HL-60 (cell line): ENCODE results near the gene EDRF1.

Experiments used
- DNase-seq, 2 experiments: peaks; one replicate each; pipeline ENCODE4 v3.0.0-alpha.2; 2010 to 2020; ENCODE audit warnings: low read depth in 1 of 2, low spot score in 1 of 2
- H3K27ac ChIP-seq: fragments of 250-450 bp; sonication (Bioruptor Pico); replicated peaks from 2 replicates; pipeline ENCODE4 v1.5.1; 2020; ENCODE audit warnings: mild to moderate bottlenecking, moderate library complexity
- H3K27me3 ChIP-seq: fragments of 250-450 bp; sonication (Bioruptor Pico); 2 replicates; pipeline ENCODE4 v1.5.1; 2021; ENCODE audit warnings: mild to moderate bottlenecking, moderate library complexity; ENCODE audit not compliant: insufficient read depth, poor library complexity, severe bottlenecking
- H3K4me3 ChIP-seq: replicated peaks from 2 replicates; pipeline ENCODE4 v1.5.1; 2011; ENCODE audit warnings: mild to moderate bottlenecking, control low read depth, low read length; ENCODE audit not compliant: insufficient read depth
- GABPA ChIP-seq: IDR thresholded peaks from 2 replicates; pipeline ENCODE4 v1.6.1; 2012; ENCODE audit warnings: low read depth
- POLR2AphosphoS5 ChIP-seq: IDR thresholded peaks from 2 replicates; pipeline ENCODE4 v1.6.1; 2012; ENCODE audit warnings: low read depth
- SPI1 ChIP-seq: IDR thresholded peaks from 2 replicates; pipeline ENCODE4 v1.6.1; 2012; ENCODE audit warnings: low read depth, mild to moderate bottlenecking, borderline replicate concordance
- TF ChIP-seq, protein P1 (sequence below): IDR thresholded peaks from 2 replicates; pipeline ENCODE4 v1.6.1; 2012; ENCODE audit warnings: low read depth; ENCODE audit not compliant: insufficient replicate concordance
- TF ChIP-seq, protein P2 (sequence below): IDR thresholded peaks from one replicate; pipeline ENCODE4 v1.5.1; 2011; ENCODE audit warnings: low read length, control low read depth, inconsistent platforms; ENCODE audit not compliant: insufficient read depth

Gene EDRF1

DNA sequence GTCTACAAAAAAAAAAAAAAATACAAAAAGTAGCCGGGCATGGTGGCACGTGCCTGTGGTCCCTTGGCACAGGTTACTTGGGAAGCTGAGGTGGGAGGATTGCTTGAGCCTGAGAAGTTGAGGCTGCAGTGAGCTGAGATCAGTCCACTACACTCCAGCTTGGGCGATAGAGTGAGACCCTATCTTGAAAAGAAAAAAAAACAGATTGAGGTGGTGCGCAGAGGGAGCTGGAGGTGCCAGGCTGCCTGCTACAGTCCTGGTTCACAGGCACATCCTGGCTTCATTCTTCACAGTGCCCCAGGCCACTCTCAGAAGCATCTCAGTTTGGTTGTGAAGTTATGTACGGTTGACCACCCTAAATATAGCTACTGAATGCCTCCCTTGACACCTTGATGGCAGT is 51.3 kb downstream of the EDRF1 start:
- no peak overlapping the region for H3K4me3 ChIP-seq

DNA sequence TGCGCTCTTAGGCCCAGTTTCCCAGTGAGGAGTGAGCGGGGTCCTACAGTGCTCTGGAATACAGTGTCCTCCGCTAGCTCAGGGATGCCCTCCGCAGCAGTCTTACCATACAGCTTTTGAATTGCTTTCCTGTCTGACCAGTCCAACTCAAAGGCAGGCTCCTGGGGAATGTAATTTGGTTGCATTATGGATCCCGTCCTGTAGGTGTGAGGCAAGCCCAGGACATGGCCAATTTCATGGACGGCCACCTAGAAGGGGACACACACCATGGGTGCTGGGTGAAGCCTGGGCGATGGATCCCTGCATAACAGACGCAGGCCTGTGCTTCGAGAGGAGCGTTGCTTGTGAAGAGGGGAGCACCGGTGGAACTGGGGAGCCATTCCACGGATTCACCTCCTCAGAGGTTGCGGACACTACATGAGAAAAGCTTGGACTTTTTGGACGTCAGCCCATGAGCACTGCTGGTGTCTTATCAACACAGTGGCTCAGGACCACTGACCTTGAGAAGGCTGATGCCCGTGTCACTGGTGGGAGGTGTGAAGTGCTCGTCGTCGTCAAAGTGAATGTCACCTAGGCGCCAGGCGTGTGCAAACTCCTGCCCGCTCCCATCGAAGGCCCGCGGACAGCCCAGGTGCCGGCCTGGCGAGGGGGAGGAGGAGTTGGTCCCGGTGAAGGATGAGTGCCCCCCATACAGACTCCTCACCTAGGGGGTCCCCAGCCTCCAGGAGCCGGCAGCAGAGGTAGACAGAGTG is 52.8 kb downstream of the EDRF1 start:
- TF ChIP-seq SPI1 (no peak), POLR2AphosphoS5 (no peak), GABPA (no peak)
- TF ChIP-seq, protein P1, sequence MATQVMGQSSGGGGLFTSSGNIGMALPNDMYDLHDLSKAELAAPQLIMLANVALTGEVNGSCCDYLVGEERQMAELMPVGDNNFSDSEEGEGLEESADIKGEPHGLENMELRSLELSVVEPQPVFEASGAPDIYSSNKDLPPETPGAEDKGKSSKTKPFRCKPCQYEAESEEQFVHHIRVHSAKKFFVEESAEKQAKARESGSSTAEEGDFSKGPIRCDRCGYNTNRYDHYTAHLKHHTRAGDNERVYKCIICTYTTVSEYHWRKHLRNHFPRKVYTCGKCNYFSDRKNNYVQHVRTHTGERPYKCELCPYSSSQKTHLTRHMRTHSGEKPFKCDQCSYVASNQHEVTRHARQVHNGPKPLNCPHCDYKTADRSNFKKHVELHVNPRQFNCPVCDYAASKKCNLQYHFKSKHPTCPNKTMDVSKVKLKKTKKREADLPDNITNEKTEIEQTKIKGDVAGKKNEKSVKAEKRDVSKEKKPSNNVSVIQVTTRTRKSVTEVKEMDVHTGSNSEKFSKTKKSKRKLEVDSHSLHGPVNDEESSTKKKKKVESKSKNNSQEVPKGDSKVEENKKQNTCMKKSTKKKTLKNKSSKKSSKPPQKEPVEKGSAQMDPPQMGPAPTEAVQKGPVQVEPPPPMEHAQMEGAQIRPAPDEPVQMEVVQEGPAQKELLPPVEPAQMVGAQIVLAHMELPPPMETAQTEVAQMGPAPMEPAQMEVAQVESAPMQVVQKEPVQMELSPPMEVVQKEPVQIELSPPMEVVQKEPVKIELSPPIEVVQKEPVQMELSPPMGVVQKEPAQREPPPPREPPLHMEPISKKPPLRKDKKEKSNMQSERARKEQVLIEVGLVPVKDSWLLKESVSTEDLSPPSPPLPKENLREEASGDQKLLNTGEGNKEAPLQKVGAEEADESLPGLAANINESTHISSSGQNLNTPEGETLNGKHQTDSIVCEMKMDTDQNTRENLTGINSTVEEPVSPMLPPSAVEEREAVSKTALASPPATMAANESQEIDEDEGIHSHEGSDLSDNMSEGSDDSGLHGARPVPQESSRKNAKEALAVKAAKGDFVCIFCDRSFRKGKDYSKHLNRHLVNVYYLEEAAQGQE, result no peak
- TF ChIP-seq, protein P2, sequence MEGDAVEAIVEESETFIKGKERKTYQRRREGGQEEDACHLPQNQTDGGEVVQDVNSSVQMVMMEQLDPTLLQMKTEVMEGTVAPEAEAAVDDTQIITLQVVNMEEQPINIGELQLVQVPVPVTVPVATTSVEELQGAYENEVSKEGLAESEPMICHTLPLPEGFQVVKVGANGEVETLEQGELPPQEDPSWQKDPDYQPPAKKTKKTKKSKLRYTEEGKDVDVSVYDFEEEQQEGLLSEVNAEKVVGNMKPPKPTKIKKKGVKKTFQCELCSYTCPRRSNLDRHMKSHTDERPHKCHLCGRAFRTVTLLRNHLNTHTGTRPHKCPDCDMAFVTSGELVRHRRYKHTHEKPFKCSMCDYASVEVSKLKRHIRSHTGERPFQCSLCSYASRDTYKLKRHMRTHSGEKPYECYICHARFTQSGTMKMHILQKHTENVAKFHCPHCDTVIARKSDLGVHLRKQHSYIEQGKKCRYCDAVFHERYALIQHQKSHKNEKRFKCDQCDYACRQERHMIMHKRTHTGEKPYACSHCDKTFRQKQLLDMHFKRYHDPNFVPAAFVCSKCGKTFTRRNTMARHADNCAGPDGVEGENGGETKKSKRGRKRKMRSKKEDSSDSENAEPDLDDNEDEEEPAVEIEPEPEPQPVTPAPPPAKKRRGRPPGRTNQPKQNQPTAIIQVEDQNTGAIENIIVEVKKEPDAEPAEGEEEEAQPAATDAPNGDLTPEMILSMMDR, result no peak
- no peaks in the 10 kb centered on the region for H3K27me3 ChIP-seq
- H3K27ac ChIP-seq, result no peak overlapping the region
- no peak for DNase-seq
- H3K4me3 ChIP-seq, result no peak overlapping the region

More for the DNA sequence above, 51.3 kb downstream of the EDRF1 start:
- H3K27ac ChIP-seq, result no peak overlapping the region
- H3K27me3 ChIP-seq, result no peaks in the 10 kb centered on the region
- TF ChIP-seq, protein P1, result no peak
- no peak for TF ChIP-seq GABPA
- TF ChIP-seq, protein P2, result no peak
- TF ChIP-seq POLR2AphosphoS5, result no peak
- TF ChIP-seq SPI1, result no peak
- DNase-seq, result no peak

DNA sequence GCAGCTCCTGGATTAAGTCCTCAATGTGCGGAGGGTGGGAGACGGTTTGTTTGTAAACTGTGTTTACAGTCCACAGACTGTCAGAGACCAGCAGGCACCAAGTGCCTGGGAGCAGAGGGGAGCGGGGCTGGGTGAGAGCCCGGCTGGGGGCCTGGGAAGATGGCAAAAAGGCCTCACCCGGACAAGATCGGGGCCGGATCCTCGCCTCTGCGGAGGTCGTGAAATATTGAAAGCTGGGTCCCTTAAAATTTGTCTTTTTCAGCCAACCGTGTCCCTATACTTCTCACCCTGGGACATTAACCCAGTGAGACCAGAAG is 53.3 kb downstream of the EDRF1 start:
- Histone ChIP-seq H3K4me3 (no peak overlapping the region), H3K27me3 (no peaks in the 10 kb centered on the region), H3K27ac (no peak overlapping the region)
- TF ChIP-seq GABPA, result no peak
- no peak for TF ChIP-seq SPI1
- TF ChIP-seq, protein P1, result no peak
- no peak for DNase-seq
